HepG2 (cell line): Measurements from ENCODE around the gene CCDC116. TPM values are rescaled to one million over a fixed set of nuclear protein-coding genes. Genes with fewer than 3 reads are reported as not detected.

Source experiments
- ATAC-seq: fragments of 200-7000 bp; cut with Tn5 transposase; 3 replicates; pipeline ENCODE4 v1.9.1; 2020; ENCODE audit warnings: mild to moderate bottlenecking, moderate library complexity
- BruUV-seq: library from RNA; stranded (reverse); fragments of 400-500 nt; replicated peaks from 2 replicates; lab custom pipeline; 2021; lab: Mats Ljungman, UMichigan
- CTCF ChIA-PET: fragments of 300-600 bp; formaldehyde crosslinking; extraction: SDS; loops from one replicate; lab custom pipeline; 2021; ENCODE audit warnings: low total read pairs, inconsistent platforms, low intra/inter-chr PET ratio; lab: Yijun Ruan, JAX
- POLR2A ChIA-PET: fragments of 350-600 bp; sonication (Branson Sonifier 250); formaldehyde crosslinking; loops from one replicate; lab custom pipeline; 2020; ENCODE audit warnings: antibody characterized with exemption, inconsistent platforms; lab: Yijun Ruan, JAX
- DNase-seq: peaks from one replicate; pipeline ENCODE4 v3.0.0-alpha.2; 2015; ENCODE audit warnings: low spot score
- FAIRE-seq: peaks from 3 replicates; lab custom pipeline; 2011; peaks lifted over from hg19 to GRCh38; lab: Jason Lieb, UNC
- H2AFZ ChIP-seq: one replicate; pipeline ENCODE4 v1.6.1; 2011; ENCODE audit warnings: low read length, inconsistent platforms
- H3K27ac ChIP-seq: fragments of 300-600 bp; 3 replicates; pipeline ENCODE4 v1.8.0; 2011; ENCODE audit warnings: mixed run types, mild to moderate bottlenecking, mixed read lengths, low read length, inconsistent platforms; ENCODE audit not compliant: insufficient read depth; ENCODE audit errors: extremely low read length
- H3K27me3 ChIP-seq, 2 experiments: fragments of 200-600 bp in 1 of 2; 2 replicates in 1 of 2; 3 replicates in 1 of 2; pipeline versions ENCODE4 v1.6.0 to v1.8.0; 2011; ENCODE audit warnings: low read length in 2 of 2, mild to moderate bottlenecking in 2 of 2, moderate library complexity in 2 of 2, inconsistent platforms in 1 of 2; ENCODE audit not compliant: insufficient read depth in 2 of 2, control insufficient read depth in 1 of 2
- H3K36me3 ChIP-seq, 2 experiments: fragments of 200-600 bp in 1 of 2; replicated peaks in 1 of 2; 2 replicates in 1 of 2; 3 replicates in 1 of 2; pipeline versions ENCODE4 v1.5.1 to v1.8.0; 2011; ENCODE audit warnings: low read length in 2 of 2, inconsistent platforms in 1 of 2; ENCODE audit not compliant: insufficient read depth in 2 of 2, control insufficient read depth in 1 of 2
- H3K4me1 ChIP-seq: 2 replicates; pipeline ENCODE4 v1.5.1; 2012; ENCODE audit warnings: low read length, inconsistent platforms; ENCODE audit not compliant: insufficient read depth
- H3K4me2 ChIP-seq: 2 replicates; pipeline ENCODE4 v1.6.0; 2011; ENCODE audit warnings: low read depth, low read length, inconsistent platforms
- H3K4me3 ChIP-seq, 3 experiments: fragments of 200-600 bp in 1 of 3; sonication (generic), shearing (Covaris generic) in 1 of 3; replicated peaks in 1 of 3; 2 replicates each; pipeline ENCODE4 v1.5.1; 2011 to 2016; ENCODE audit warnings: low read length in 3 of 3, inconsistent platforms in 2 of 3, low read depth in 2 of 3, mild to moderate bottlenecking in 2 of 3, control low read depth in 1 of 3, mixed read lengths in 1 of 3; ENCODE audit not compliant: insufficient read depth in 1 of 3
- H3K79me2 ChIP-seq: one replicate; pipeline ENCODE4 v1.6.1; 2011; ENCODE audit warnings: low read length, inconsistent platforms; ENCODE audit not compliant: insufficient read depth
- H3K9ac ChIP-seq: 2 replicates; pipeline ENCODE4 v1.6.0; 2011; ENCODE audit warnings: mild to moderate bottlenecking, low read depth, low read length, inconsistent platforms; ENCODE audit not compliant: insufficient read depth
- H3K9me3 ChIP-seq: 2 replicates; pipeline ENCODE4 v1.5.1; 2012; ENCODE audit warnings: mild to moderate bottlenecking, low read length
- H4K20me1 ChIP-seq: 2 replicates; pipeline ENCODE4 v1.6.0; 2011; ENCODE audit warnings: inconsistent platforms, mild to moderate bottlenecking, low read length, moderate library complexity; ENCODE audit not compliant: insufficient read depth
- ATRX ChIP-seq: sonication (generic); formaldehyde crosslinking; IDR thresholded peaks from 2 replicates; pipeline ENCODE4 v1.4.0; 2020; ENCODE audit warnings: missing genetic modification reagents, borderline replicate concordance
- CAMTA2 ChIP-seq: sonication (generic); formaldehyde crosslinking; IDR thresholded peaks from 2 replicates; pipeline ENCODE4 v1.4.0; 2020; ENCODE audit warnings: mild to moderate bottlenecking, missing genetic modification reagents, borderline replicate concordance
- ELF1 ChIP-seq: sonication (generic); formaldehyde crosslinking; IDR thresholded peaks from 2 replicates; pipeline ENCODE4 v1.4.0; 2020; ENCODE audit warnings: missing genetic modification reagents
- ISL2 ChIP-seq: sonication (generic); formaldehyde crosslinking; IDR thresholded peaks from 2 replicates; pipeline ENCODE4 v1.5.0; 2020; ENCODE audit warnings: missing genetic modification reagents
- MXI1 ChIP-seq: IDR thresholded peaks from 3 replicates; pipeline ENCODE4 v1.6.1; 2012; ENCODE audit warnings: low read depth, low read length, inconsistent platforms, borderline replicate concordance
- REPIN1 ChIP-seq: sonication (generic); formaldehyde crosslinking; IDR thresholded peaks from 2 replicates; pipeline ENCODE4 v1.8.0; 2022; ENCODE audit warnings: missing genetic modification reagents, low read depth, mild to moderate bottlenecking, borderline replicate concordance
- SALL2 ChIP-seq: sonication (generic); formaldehyde crosslinking; IDR thresholded peaks from 2 replicates; pipeline ENCODE4 v1.8.1; 2023; ENCODE audit warnings: mild to moderate bottlenecking, missing genetic modification reagents, inconsistent platforms
- SMC3 ChIP-seq: IDR thresholded peaks from 2 replicates; pipeline ENCODE4 v1.6.1; 2011; ENCODE audit warnings: low read length, improper control_type of control experiment
- STAG1 ChIP-seq: sonication (generic); formaldehyde crosslinking; IDR thresholded peaks from 2 replicates; pipeline ENCODE4 v1.4.0; 2020; ENCODE audit warnings: missing genetic modification reagents
- TEAD3 ChIP-seq: optimal IDR thresholded peaks from 2 replicates; pipeline ENCODE3; 2016; ENCODE audit warnings: borderline replicate concordance
- THAP11 ChIP-seq: IDR thresholded peaks from 2 replicates; pipeline ENCODE4 v1.6.1; 2016; ENCODE audit warnings: missing biosample characterization, missing genetic modification reagents
- ZNF12 ChIP-seq: sonication (generic); formaldehyde crosslinking; IDR thresholded peaks from 2 replicates; pipeline ENCODE4 v1.5.0; 2020; ENCODE audit warnings: missing genetic modification reagents
- ZNF121 ChIP-seq: sonication (generic); formaldehyde crosslinking; IDR thresholded peaks from 2 replicates; pipeline ENCODE4 v1.5.0; 2020; ENCODE audit warnings: mild to moderate bottlenecking, missing genetic modification reagents
- ZNF263 ChIP-seq: sonication (generic); formaldehyde crosslinking; IDR thresholded peaks from 2 replicates; pipeline ENCODE4 v1.4.0; 2020; ENCODE audit warnings: missing genetic modification reagents
- ZNF501 ChIP-seq: sonication (generic); formaldehyde crosslinking; IDR thresholded peaks from 2 replicates; pipeline ENCODE4 v1.5.1; 2020; ENCODE audit warnings: mild to moderate bottlenecking, moderate library complexity, missing genetic modification reagents
- ZNF773 ChIP-seq: sonication (generic); formaldehyde crosslinking; IDR thresholded peaks from 2 replicates; pipeline ENCODE4 v1.4.0; 2020; ENCODE audit warnings: missing genetic modification reagents, borderline replicate concordance
- WGBS: methylation state at CpG from one replicate; pipeline ENCODE4 v1.1.6; 2017; ENCODE audit warnings: low lambda C conversion rate; 5-methylcytosine and 5-hydroxymethylcytosine counted together
- in situ Hi-C: cut with HindIII; loops from 2 replicates; pipeline ENCODE4 v1.10.0; 2017; ENCODE audit warnings: low pct_unique_long_range_greater_than_20kb; ENCODE audit not compliant: extremely low pct_ligation_motif_present
- intact Hi-C: fragments of 100-400 bp; cut with micrococcal nuclease; formaldehyde crosslinking; loops from one replicate; pipeline ENCODE4 v1.10.0; 2022; ENCODE audit not compliant: unreplicated experiment
- polyA plus RNA-seq, 8 experiments: library from polyadenylated mRNA; depleted of rRNA in 3 of 8; stranded (reverse) in 7 of 8; unstranded in 1 of 8; fragments of >200 nt; fragmentation: Illumina TruSeq in 4 of 8; extraction: Trizol in 4 of 8; gene quantifications; 2 replicates each; pipeline versions ENCODE4 v1.2.1 to v1.2.3, GENCODE V29; 2011 to 2016; ENCODE audit warnings: low read depth in 4 of 8, missing spikeins in 1 of 8, mixed read lengths in 1 of 8; ENCODE audit not compliant: insufficient read depth in 1 of 8
- total RNA-seq, 5 experiments: library from RNA; depleted of rRNA; stranded (reverse); fragments of >200 nt; fragmentation: Illumina TruSeq; extraction: Trizol; gene quantifications; 2 replicates each; pipeline ENCODE4 v1.2.3, GENCODE V29; 2016; ENCODE audit warnings: low read depth in 1 of 5
- TF ChIP-seq, protein P1 (sequence below): sonication (generic); formaldehyde crosslinking; IDR thresholded peaks from 2 replicates; pipeline ENCODE4 v1.5.0; 2020; ENCODE audit warnings: mild to moderate bottlenecking, missing genetic modification reagents, moderate library complexity
- TF ChIP-seq, protein P2 (sequence below): sonication (generic); formaldehyde crosslinking; IDR thresholded peaks from 2 replicates; pipeline ENCODE4 v1.9.0; 2022; ENCODE audit warnings: missing genetic modification reagents, mild to moderate bottlenecking, borderline replicate concordance
- TF ChIP-seq, protein P3 (sequence below): sonication (generic); formaldehyde crosslinking; IDR thresholded peaks from 2 replicates; pipeline ENCODE4 v1.5.0; 2020; ENCODE audit warnings: missing genetic modification reagents

The CCDC116 gene
- total and polyA plus RNA-seq, 2 of the 13 experiments (the other 11 are each of a cell fraction or from before 2014, with no cell fraction given), result 0.15 to 0.33 TPM

DNA sequence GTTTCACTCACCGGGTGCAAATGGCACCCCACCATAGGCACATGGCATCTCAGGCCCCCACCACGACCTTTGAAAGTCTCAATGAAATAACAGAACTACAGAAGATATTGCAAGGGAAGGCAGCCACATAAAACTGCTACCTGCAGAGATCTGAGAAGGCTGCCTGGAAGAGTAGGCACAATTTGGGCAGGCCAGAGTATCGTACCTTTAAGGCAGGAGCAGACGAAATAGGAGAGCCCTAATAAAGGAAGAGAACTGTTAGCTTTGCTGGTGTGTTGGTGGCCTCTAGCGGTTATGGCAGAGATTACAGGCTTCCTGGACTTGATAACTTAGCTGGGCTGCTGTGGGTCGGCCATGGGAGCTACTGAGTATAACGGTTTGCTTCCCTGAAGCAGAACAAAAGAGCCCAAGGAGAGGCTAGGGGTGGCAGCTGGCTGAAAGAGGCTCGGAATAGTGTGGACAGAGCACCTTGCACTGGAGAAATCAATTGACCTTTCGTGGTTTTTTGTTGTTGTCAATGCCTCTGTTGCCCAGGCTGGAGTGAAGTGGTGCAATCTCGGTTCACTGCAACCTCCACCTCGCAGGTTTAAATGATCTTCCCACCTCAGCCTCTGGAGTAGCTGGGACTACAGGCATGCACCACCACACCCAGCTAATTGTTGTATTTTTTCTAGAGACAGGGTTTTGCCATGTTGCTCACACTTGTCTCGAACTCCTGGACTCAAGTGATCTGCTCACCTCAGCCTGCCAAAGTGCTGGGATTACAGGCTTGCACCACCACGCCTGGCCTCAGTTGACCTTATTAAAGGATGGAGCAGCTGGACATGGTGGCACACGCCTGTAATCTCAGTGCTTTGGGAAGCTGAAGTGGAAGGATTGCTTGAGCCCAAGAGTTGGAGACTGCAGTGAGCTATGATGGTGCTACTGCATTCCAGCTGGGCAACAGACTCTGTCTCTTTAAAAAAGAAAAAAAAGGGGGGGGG, 14.3 kb downstream of the CCDC116 start:
- H3K4me1 ChIP-seq, result peaks cover 34% of the 10 kb centered on the region
- POLR2A ChIA-PET, result interaction anchor here (1.0 to 1.4 kb wide), 3 partner anchors 14 to 20 kb away, joined by 4 to 6 read pairs (median 5); partner anchors contain the start of genes CCDC116 and PPIL2
- in situ Hi-C loops (no loop called here), intact Hi-C loops (no loop called here)
- H2AFZ ChIP-seq, result no peak overlapping the region
- H4K20me1 ChIP-seq, result no peaks in the 10 kb centered on the region
- peaks cover 0 to 18% of the 10 kb centered on the region in 2 experiments; a peak in 3 of 5 replicates for H3K36me3 ChIP-seq
- H3K27me3 ChIP-seq, result no peaks in the 10 kb centered on the region; a peak in 1 of 5 replicates
- DNase-seq (peak; percentile 71), FAIRE-seq (peak; percentile 95), ATAC-seq (peak; percentile 8; the same call in 1 of the 3 replicates)
- H3K27ac ChIP-seq, result no peak overlapping the region
- CTCF ChIA-PET, result interaction anchor here (0.7 to 2.1 kb wide), 3 partner anchors 21 to 53 kb away, joined by 3 to 7 read pairs (median 5); no protein-coding TSS in a partner anchor
- no peak overlapping the region for H3K4me3 ChIP-seq
- no peaks in the 10 kb centered on the region for H3K9me3 ChIP-seq
- H3K9ac ChIP-seq, result no peak overlapping the region
- WGBS, result 59% methylated on average over 14 of the region's 14 CpGs
- no TSS peak for BruUV-seq
- peaks cover 10% of the 10 kb centered on the region for H3K79me2 ChIP-seq
- no peak overlapping the region for H3K4me2 ChIP-seq
- TF ChIP-seq TEAD3 (CRISPR knock-in tag) (peak; percentile 14), ZNF121 (CRISPR knock-in tag) (0 out of 2 replicates have a peak, but pooled peaks have one; percentile 18), STAG1 (peak; percentile 89), ZNF12 (no peak), MXI1 (0 out of 3 replicates have a peak, but pooled peaks have one; percentile 15), ZNF501 (peak; percentile 22; the same call in 1 of the 2 replicates), SMC3 (peak; percentile 73), ATRX (no peak), THAP11 (CRISPR knock-in tag) (no peak), CAMTA2 (CRISPR knock-in tag) (no peak), ELF1 (CRISPR knock-in tag) (peak; percentile 38; the same call in 1 of the 2 replicates), ISL2 (0 out of 2 replicates have a peak, but pooled peaks have one; percentile 22), SALL2 (CRISPR knock-in tag) (0 out of 2 replicates have a peak, but pooled peaks have one; percentile 32), ZNF773 (CRISPR knock-in tag) (no peak), ZNF263 (CRISPR knock-in tag) (0 out of 2 replicates have a peak, but pooled peaks have one; percentile 14), REPIN1 (0 out of 2 replicates have a peak, but pooled peaks have one; percentile 40)
- TF ChIP-seq, protein P1, sequence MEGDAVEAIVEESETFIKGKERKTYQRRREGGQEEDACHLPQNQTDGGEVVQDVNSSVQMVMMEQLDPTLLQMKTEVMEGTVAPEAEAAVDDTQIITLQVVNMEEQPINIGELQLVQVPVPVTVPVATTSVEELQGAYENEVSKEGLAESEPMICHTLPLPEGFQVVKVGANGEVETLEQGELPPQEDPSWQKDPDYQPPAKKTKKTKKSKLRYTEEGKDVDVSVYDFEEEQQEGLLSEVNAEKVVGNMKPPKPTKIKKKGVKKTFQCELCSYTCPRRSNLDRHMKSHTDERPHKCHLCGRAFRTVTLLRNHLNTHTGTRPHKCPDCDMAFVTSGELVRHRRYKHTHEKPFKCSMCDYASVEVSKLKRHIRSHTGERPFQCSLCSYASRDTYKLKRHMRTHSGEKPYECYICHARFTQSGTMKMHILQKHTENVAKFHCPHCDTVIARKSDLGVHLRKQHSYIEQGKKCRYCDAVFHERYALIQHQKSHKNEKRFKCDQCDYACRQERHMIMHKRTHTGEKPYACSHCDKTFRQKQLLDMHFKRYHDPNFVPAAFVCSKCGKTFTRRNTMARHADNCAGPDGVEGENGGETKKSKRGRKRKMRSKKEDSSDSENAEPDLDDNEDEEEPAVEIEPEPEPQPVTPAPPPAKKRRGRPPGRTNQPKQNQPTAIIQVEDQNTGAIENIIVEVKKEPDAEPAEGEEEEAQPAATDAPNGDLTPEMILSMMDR (CRISPR knock-in tag), result peak; percentile 86
- TF ChIP-seq, protein P2, sequence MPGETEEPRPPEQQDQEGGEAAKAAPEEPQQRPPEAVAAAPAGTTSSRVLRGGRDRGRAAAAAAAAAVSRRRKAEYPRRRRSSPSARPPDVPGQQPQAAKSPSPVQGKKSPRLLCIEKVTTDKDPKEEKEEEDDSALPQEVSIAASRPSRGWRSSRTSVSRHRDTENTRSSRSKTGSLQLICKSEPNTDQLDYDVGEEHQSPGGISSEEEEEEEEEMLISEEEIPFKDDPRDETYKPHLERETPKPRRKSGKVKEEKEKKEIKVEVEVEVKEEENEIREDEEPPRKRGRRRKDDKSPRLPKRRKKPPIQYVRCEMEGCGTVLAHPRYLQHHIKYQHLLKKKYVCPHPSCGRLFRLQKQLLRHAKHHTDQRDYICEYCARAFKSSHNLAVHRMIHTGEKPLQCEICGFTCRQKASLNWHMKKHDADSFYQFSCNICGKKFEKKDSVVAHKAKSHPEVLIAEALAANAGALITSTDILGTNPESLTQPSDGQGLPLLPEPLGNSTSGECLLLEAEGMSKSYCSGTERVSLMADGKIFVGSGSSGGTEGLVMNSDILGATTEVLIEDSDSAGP (CRISPR knock-in tag), result peak; percentile 27; the same call in 1 of the 2 replicates
- TF ChIP-seq, protein P3, sequence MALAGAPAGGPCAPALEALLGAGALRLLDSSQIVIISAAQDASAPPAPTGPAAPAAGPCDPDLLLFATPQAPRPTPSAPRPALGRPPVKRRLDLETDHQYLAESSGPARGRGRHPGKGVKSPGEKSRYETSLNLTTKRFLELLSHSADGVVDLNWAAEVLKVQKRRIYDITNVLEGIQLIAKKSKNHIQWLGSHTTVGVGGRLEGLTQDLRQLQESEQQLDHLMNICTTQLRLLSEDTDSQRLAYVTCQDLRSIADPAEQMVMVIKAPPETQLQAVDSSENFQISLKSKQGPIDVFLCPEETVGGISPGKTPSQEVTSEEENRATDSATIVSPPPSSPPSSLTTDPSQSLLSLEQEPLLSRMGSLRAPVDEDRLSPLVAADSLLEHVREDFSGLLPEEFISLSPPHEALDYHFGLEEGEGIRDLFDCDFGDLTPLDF (CRISPR knock-in tag), result no peak
